GM06990 (cell line): ENCODE measurements around the gene OGDHL.

Experiments used
- DNase-seq: peaks from one replicate; pipeline ENCODE4 v3.0.0-alpha.2; 2011; ENCODE audit not compliant: insufficient read length; ENCODE audit errors: extremely low read depth
- H3K27me3 ChIP-seq: replicated peaks from 2 replicates; pipeline ENCODE4 v1.6.0; 2011; ENCODE audit warnings: low read length; ENCODE audit not compliant: control insufficient read depth, insufficient read depth
- H3K36me3 ChIP-seq: 2 replicates; pipeline ENCODE4 v1.5.1; 2011; ENCODE audit warnings: low read length; ENCODE audit not compliant: control insufficient read depth, insufficient read depth
- H3K4me3 ChIP-seq: replicated peaks from 2 replicates; pipeline ENCODE4 v1.5.1; 2011; ENCODE audit warnings: low read depth, mild to moderate bottlenecking, control low read depth, low read length
- CTCF ChIP-seq: IDR thresholded peaks from 2 replicates; pipeline ENCODE4 v1.5.1; 2011; ENCODE audit warnings: low read length, control low read depth, mild to moderate bottlenecking, inconsistent platforms; ENCODE audit not compliant: insufficient read depth, poor library complexity, severe bottlenecking

OGDHL gene

GRCh38 chr10:49686651-49687050 is 75.5 kb downstream of the OGDHL start:
- Histone ChIP-seq H3K27me3 (no peaks in the 10 kb centered on the region; the same call in none of the 2 replicates), H3K4me3 (no peak overlapping the region), H3K36me3 (no peaks in the 10 kb centered on the region)
- TF ChIP-seq CTCF = no peak
- DNase-seq = no peak
